HG02588 (cell line): ENCODE data around the gene EXD3.
"Not testable (repeated sequence)": the region's sequence is repeated elsewhere in the genome, so short reads cannot be mapped to it uniquely, and the experiment has no call there.

Source experiments
- ATAC-seq: cut with Tn5 transposase; IDR thresholded peaks from one replicate; pipeline ENCODE4 v1.9.1; 2021; ENCODE audit warnings: mild to moderate bottlenecking, moderate library complexity; ENCODE audit not compliant: unreplicated experiment

EXD3 gene

DNA sequence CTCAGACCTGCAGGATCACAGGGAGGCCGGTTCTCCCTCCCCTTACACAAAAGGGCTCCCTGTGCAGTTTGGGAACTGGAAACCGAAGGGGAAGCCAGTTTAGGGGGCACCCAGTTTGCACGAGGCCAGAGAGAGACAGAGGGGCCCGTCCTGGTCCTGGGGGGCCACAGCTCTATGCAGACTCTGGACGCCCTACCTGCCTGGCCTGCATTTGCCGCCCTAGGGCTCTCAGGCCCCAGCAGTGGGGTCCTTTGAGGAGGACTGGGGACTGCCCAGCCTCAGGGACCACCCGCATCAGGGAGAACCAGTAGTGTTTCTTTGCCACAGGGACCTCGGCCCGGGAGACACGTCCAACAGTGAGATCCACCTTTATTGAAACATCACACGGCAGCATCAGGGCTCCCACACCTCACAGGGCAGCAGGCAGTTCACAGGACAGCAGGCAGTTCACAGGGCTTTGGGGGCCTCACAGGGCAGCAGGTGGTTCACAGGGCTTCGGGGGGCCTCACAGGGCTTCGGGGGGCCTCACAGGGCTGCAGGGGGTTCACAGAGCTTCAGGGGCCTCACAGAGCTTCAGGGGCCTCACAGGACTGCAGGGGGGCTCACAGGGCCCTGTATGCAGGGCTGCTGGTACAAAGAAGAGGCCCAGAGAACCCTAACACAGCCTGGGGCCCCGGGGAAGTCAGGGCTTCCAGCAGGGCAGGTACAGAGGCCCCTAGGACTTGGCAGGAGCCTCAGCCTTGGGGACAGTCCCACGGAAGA, 36.8 kb upstream of the EXD3 start:
- no peak for ATAC-seq

GRCh38 chr9:137459152-137459600, 36.2 kb upstream of the EXD3 start, which contains the start of gene NSMF:
NSMF (minus strand) TSS chr9:137459334; CDS start chr9:137459102, 232 bp downstream.
- ATAC-seq: peak; percentile 56

- no peak for ATAC-seq
These were observed 35.5 kb upstream of the EXD3 start for GRCh38 chr9:137458194-137459151.

- no peak for ATAC-seq
These were observed 34.6 kb upstream of the EXD3 start for GRCh38 chr9:137457406-137458193.

- no peak for ATAC-seq
These were observed 34.0 kb upstream of the EXD3 start for GRCh38 chr9:137456864-137457405.

DNA sequence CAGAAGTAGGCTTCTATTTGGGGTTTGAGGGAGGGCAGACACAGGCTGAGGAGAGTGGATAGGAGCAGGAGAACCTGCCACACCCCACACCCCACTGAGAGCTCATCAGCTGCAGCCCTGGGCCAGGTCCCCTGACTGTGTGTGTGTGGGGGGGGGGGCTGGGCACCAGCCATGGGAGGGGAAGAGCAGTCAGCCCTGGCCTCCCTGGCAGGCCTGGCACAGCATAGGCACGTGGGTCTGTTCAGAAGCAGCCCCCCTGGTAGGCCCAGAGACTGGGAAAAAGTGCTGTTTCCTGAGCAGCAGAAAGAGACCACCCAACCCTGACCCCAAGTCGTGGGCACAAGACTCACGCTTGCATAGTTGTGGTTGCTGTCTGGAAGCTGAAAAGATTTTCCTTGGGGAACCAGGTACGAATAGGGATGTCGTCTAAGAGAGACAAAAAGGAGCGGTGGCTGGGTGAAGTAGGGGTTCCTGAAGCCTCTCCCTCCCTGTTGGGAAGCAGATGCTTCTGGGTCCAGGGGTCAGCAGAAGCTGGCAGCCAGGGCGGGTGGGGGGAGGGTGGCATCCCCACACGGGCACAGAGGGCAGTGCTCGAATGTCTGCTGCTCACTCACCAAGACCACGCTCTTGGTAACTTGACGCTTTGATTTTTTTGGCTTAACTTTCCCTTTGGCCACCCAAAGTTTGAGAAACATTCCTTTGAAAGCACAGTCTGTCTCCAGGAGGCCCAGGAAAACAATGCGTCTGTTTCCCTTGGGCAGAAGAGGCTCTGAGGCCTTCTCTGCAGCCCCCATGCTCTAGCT, 33.3 kb upstream of the EXD3 start:
- ATAC-seq: no peak

- ATAC-seq: no peak
These were observed 32.5 kb upstream of the EXD3 start for GRCh38 chr9:137455359-137455991.

- ATAC-seq: no peak
These were observed 31.8 kb upstream of the EXD3 start for GRCh38 chr9:137454597-137455358.

- no peak for ATAC-seq
These were observed 31.2 kb upstream of the EXD3 start for GRCh38 chr9:137454145-137454596.

- peak; percentile 43 for ATAC-seq
These were observed 30.7 kb upstream of the EXD3 start for GRCh38 chr9:137453643-137454081.

DNA sequence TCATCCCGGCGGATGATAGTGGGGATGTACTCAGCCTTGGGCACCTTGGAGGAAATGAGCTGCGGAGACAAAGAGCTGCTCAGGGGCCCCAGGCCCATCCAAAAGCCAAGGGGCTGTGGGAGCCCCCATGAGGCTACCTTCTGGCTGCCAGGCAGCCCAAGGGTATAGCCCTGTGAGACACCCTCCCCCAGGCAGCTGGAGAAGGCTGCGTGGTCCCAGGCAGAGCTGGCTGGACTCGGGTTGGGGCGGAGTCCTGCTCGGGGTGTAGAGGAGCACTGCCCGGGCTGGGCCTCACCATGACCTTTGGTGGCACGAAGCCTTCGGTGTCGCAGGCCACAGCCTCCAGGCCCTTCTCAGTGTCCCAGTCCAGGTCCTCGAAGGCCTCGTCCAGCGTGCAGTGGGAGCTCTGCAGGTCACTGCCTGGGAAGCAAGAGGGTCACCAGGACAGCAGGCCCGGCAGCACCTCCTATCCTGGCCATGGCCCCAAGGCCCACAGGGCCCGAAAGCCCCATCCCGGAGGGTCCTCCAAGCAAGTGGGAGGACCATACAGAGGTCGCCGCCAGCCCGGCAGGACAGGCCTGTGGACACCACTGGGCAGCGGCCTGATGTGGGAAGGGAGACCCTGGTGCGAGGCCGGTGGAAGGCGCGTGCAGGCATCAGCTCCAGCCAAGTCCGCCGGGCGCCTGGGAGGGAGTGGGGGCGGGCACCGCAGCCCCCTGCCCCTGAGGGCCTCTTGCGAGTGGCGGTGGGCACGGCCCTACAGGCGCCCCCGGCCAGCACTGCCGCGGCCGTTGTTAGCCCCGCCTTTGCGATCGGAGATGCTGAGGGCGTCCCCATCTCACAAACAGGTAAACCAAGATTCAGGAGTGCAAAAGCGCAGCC, 30.0 kb upstream of the EXD3 start:
- ATAC-seq: no peak

- no peak for ATAC-seq
These were observed 29.2 kb upstream of the EXD3 start for GRCh38 chr9:137452006-137452760.

DNA sequence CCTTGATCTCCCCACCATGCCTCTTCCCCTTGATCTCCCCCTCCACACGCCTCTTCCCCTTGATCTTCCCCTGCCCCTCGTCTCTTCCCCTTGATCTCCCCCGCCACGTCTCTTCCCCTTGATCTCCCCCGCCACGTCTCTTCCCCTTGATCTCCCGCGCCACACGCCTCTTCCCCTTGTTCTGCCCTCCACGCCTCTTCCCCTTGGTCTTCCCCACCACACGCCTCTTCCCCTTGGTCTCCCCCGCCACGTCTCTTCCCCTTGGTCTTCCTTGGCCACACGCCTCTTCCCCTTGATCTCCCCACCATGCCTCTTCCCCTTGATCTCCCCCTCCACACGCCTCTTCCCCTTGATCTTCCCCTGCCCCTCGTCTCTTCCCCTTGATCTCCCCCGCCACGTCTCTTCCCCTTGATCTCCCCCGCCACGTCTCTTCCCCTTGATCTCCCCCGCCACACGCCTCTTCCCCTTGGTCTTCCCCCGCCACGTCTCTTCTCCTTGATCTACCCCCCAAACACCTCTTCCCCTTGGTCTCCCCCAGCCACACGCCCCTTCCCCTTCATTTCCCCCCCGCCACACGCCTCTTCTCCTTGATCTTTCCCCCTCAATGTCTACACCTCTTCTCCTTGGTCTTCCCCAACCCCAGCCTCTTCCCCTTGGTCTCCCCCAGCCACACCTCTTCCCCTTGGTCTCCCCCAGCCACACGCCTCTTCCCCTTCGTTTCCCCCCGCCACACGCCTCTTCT, 28.5 kb upstream of the EXD3 start:
- ATAC-seq: not testable (repeated sequence)

DNA sequence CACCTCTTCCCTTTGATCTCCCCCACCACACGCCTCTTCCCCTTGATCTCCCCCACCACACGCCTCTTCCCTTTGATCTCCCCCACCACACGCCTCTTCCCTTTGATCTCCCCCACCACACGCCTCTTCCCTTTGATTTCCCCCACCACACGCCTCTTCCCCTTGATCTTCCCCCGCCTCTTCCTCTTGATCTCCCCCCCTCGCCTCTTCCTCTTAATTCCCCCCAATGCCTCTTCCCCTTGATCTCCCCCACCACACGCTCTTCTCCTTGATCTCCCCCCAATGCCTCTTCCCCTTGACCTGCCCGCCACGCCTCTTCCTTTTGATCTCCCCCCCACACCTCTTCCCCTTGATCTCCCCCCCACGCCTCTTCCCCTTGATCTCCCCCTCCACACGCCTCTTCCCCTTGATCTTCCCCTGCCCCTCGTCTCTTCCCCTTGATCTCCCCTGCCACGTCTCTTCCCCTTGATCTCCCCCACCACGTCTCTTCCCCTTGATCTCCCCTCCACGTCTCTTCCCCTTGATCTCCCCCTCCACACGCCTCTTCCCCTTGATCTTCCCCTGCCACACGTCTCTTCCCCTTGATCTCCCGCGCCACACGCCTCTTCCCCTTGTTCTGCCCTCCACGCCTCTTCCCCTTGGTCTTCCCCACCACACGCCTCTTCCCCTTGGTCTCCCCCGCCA, 27.7 kb upstream of the EXD3 start:
- ATAC-seq: not testable (repeated sequence)

- no peak for ATAC-seq
These were observed 27.1 kb upstream of the EXD3 start for GRCh38 chr9:137449931-137450538.
